Right atrium auricular region (tissue), 2 donors: ENCODE results near the gene SPATA6L. TPM values are rescaled to one million over a fixed set of nuclear protein-coding genes. Genes with fewer than 3 reads are reported as not detected.

Source experiments
- DNase-seq: peaks from one replicate; pipeline ENCODE4 v3.0.0-alpha.2; 2019; ENCODE audit warnings: low spot score
- H3K27ac ChIP-seq, 2 donors: fragments of 200-600 bp; sonication (generic); 1 replicate in 1 of 2; 2 replicates in 1 of 2; pipeline ENCODE4 v1.5.1; 2016 to 2019
- H3K27me3 ChIP-seq, 2 donors: fragments of 200-600 bp; sonication (generic); one replicate each; pipeline versions ENCODE4 v1.5.1 to v1.6.0; 2017 to 2019
- H3K36me3 ChIP-seq: fragments of 200-600 bp; sonication (generic); one replicate; pipeline ENCODE4 v1.5.1; 2016
- H3K4me1 ChIP-seq, 2 donors: fragments of 200-600 bp; sonication (generic); one replicate each; pipeline versions ENCODE4 v1.5.1 to v1.6.0; 2017 to 2019
- H3K4me3 ChIP-seq, 2 donors: fragments of 200-600 bp; sonication (generic); 1 replicate in 1 of 2; 2 replicates in 1 of 2; pipeline ENCODE4 v1.5.1; 2017 to 2019; ENCODE audit warnings: mild to moderate bottlenecking in 1 of 2, moderate library complexity in 1 of 2
- H3K9me3 ChIP-seq, 2 donors: fragments of 200-600 bp; sonication (generic); one replicate each; pipeline ENCODE4 v1.5.1; 2019
- total RNA-seq, 2 donors: library from RNA; depleted of rRNA; stranded (reverse); fragments of >200 nt; gene quantifications; one replicate each; pipeline ENCODE4 v1.1.0, GENCODE V29; 2016
- TF ChIP-seq, protein P1 (sequence below), 2 donors: fragments of 200-600 bp; sonication (generic); IDR thresholded peaks; one replicate each; pipeline ENCODE4 v1.5.1; 2019; ENCODE audit warnings: antibody characterized with exemption in 2 of 2

Gene SPATA6L
- total RNA-seq, 2 donors from 2014 or later = 0.15 to 1.3 TPM

DNA sequence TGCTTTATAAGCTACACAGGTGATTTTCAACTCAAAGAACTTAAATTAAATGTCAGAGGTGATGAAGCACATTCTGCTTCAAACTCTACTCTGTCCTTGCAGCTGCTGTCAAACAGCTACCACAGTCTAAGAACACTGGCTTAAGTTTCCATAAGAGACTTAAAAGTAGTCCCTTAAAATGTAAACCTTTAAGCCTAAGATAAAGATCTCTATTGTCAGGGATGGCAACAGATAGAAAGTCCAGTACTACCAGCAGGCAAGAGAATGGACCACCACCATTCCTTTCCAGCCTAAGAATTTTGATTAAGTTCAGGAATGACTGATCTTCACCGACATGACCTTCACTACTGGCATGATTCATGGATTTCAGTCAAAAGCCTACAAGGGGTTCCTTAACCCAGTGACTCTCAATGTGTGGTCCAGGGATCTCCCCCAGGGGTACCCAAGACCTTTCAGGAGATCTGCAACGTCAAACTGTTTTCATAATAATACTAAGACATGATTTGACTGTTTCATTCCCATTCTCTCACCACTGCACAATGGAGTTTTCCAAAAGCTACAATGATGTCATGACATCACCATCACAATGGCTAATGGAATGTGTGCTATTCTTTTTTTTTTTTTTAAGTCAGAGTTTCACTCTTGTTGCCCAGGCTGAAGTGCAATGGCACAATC lies 45.3 kb downstream of the SPATA6L start:
- no peaks in the 10 kb centered on the region for H3K36me3 ChIP-seq
- H3K9me3 ChIP-seq = no peaks in the 10 kb centered on the region
- no peak for DNase-seq
- TF ChIP-seq, protein P1, sequence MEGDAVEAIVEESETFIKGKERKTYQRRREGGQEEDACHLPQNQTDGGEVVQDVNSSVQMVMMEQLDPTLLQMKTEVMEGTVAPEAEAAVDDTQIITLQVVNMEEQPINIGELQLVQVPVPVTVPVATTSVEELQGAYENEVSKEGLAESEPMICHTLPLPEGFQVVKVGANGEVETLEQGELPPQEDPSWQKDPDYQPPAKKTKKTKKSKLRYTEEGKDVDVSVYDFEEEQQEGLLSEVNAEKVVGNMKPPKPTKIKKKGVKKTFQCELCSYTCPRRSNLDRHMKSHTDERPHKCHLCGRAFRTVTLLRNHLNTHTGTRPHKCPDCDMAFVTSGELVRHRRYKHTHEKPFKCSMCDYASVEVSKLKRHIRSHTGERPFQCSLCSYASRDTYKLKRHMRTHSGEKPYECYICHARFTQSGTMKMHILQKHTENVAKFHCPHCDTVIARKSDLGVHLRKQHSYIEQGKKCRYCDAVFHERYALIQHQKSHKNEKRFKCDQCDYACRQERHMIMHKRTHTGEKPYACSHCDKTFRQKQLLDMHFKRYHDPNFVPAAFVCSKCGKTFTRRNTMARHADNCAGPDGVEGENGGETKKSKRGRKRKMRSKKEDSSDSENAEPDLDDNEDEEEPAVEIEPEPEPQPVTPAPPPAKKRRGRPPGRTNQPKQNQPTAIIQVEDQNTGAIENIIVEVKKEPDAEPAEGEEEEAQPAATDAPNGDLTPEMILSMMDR (IDR thresholded peaks at IDR 0.05) = no peak
- no peak overlapping the region for H3K27ac ChIP-seq
- H3K27me3 ChIP-seq = no peaks in the 10 kb centered on the region
- no peak overlapping the region for H3K4me3 ChIP-seq
- H3K4me1 ChIP-seq = no peaks in the 10 kb centered on the region

DNA sequence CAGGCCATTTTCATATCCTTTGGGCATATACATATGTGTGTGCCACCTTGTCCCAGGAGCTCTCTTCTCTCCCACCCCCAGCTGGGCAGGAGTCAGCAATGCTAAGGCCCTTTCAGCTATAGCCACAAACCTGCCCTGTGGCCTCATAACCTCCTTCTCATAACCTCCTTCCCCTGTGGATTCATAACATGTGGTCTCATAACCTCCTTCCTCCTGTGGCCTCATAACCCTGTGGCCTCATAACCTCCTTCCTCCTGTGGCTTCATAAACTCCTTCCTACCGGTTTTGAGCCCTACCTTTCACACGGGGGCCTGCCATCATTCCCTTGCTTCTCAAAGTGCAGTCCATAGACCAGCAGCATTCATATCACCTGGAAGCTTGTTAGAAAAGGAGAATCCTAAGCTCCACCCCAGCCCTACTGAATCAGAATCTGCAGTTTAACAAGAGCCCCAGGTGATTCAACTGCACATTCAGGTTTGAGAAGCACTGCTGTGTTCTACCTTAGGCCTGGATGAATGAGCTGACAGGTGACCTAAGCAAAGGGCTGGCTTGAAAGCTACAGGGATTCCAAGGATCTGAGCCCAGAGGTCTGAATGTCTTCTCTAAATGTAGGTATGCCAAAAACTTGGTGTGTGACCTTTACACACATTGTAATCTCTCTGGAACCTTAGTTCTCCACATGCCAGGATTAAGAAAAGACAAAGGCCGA lies 46.1 kb downstream of the SPATA6L start:
- H3K9me3 ChIP-seq = no peaks in the 10 kb centered on the region
- DNase-seq = no peak
- H3K4me3 ChIP-seq = no peak overlapping the region
- TF ChIP-seq, protein P1 (IDR thresholded peaks at IDR 0.05) = no peak
- H3K27ac ChIP-seq = no peak overlapping the region
- H3K4me1 ChIP-seq = no peaks in the 10 kb centered on the region
- H3K36me3 ChIP-seq = no peaks in the 10 kb centered on the region
- no peaks in the 10 kb centered on the region for H3K27me3 ChIP-seq

DNA sequence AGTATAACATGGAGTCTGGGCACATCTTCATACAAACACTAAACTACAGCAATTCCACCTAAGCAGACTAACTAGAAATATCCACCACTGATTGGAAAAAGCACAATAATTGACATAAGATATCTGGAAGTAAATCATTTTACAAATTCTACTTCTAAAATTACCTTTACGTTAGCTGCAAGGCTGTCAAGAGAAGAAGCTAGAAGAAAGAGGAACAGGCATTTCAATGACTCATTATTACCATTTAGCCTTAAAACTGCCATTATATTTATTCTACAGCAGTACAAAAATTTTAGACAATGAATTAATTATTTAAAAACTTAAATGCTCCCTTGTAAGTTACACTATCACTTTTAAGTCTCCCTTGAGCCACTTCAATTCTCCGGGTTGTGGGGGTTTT lies 47.6 kb downstream of the SPATA6L start:
- TF ChIP-seq, protein P1 (IDR thresholded peaks at IDR 0.05) = no peak
- H3K4me3 ChIP-seq = no peak overlapping the region
- no peaks in the 10 kb centered on the region for H3K36me3 ChIP-seq
- no peak for DNase-seq
- H3K9me3 ChIP-seq = no peaks in the 10 kb centered on the region
- H3K4me1 ChIP-seq = no peaks in the 10 kb centered on the region
- no peak overlapping the region for H3K27ac ChIP-seq
- no peaks in the 10 kb centered on the region for H3K27me3 ChIP-seq

DNA sequence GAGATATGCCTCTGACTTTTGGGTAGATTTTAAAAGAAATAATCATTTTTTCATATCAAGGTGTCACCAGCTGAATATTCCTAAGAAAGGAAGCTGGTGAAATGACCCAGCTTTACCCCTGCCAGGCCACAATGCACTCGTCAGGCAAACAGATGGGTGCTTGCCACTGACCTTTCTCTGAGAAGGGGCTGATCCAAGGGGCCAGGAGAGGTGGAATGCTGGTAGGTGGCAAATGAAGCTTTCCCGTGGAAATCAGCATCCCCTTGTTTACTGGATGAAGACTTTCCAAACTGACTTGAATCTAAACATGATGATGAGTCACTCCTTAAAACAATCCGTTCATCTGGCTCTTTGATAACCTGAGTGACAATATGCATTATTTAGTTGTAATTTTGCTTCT lies 48.5 kb downstream of the SPATA6L start:
- Histone ChIP-seq H3K27me3 (no peaks in the 10 kb centered on the region), H3K27ac (no peak overlapping the region), H3K36me3 (no peaks in the 10 kb centered on the region), H3K9me3 (no peaks in the 10 kb centered on the region), H3K4me3 (no peak overlapping the region), H3K4me1 (no peaks in the 10 kb centered on the region)
- TF ChIP-seq, protein P1 (IDR thresholded peaks at IDR 0.05) = no peak
- DNase-seq = no peak

DNA sequence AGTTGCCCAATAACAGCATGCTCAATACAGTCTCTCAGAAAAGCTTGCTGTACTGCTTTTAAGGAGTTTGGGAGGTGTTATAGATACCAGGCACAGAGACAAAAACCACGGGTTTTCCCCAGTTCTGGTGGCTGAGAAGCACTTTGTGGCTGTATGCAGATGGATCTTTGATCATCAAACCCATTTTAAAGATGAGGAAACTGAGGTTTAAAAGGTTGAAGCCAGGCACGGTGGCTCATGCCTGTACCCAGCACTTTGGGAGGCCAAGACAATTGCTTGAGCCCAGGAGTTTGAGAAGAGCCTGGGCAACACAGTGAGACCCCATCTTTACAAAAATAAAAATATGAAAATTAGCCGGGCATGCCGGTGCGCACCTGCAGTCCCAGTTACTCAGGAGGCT lies 50.5 kb downstream of the SPATA6L start:
- Histone ChIP-seq H3K36me3 (no peaks in the 10 kb centered on the region), H3K9me3 (no peaks in the 10 kb centered on the region), H3K4me3 (no peak overlapping the region), H3K27me3 (no peaks in the 10 kb centered on the region), H3K4me1 (no peaks in the 10 kb centered on the region), H3K27ac (no peak overlapping the region)
- TF ChIP-seq, protein P1 (IDR thresholded peaks at IDR 0.05) = no peak
- no peak for DNase-seq
